ENCODE data around the gene CTNNA1. TPM values are rescaled to one million over a fixed set of nuclear protein-coding genes. Genes with fewer than 3 reads are reported as not detected.
"Not testable (repeated sequence)": the region's sequence is repeated elsewhere in the genome, so short reads cannot be mapped to it uniquely, and the experiment has no call there.

Gene CTNNA1
- total RNA-seq, 2 donors from 2014 or later, result 107 to 140 TPM

DNA sequence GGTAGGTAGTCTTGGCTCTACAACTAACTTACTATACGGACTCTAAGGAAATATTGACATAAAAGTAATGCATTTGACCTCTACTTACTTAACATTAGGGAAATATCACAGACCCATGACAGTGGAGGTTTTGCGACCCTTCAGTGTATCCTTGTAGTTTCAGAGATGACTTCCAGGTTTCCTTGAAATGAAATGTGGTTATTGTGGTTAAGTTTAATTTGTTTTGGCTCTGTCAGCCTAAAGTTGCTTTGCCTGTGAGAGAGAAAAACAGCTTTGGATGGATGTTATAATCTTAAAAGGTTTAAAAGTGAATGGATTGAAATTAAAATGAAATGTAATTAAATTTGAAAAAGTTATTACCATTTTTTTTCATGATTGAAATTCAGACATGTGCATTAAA, 79.0 kb downstream of the CTNNA1 start:
- no peaks in the 10 kb centered on the region for H3K4me1 ChIP-seq
- no peak for ATAC-seq
- H3K27me3 ChIP-seq, result no peaks in the 10 kb centered on the region
- H3K9me3 ChIP-seq, result no peaks in the 10 kb centered on the region
- H3K36me3 ChIP-seq (replicated peaks in 1 of 2; ENCODE audit: insufficient read depth in 1 of 2, low read depth in 2 of 2), result peaks cover 0 to 7% of the 10 kb centered on the region in 2 donors
- intact Hi-C loops (cut with DNase I), result loop anchor here (10.0 kb wide), 1 partner anchor 423 kb away; no protein-coding TSS in a partner anchor
- H3K27ac ChIP-seq, result no peak overlapping the region
- 61 to 69% methylated on average over 2 of the region's 2 CpGs for WGBS, 2 donors
- no peak overlapping the region for H3K4me3 ChIP-seq
- DNase-seq, result no peak
- TF ChIP-seq, protein P1, sequence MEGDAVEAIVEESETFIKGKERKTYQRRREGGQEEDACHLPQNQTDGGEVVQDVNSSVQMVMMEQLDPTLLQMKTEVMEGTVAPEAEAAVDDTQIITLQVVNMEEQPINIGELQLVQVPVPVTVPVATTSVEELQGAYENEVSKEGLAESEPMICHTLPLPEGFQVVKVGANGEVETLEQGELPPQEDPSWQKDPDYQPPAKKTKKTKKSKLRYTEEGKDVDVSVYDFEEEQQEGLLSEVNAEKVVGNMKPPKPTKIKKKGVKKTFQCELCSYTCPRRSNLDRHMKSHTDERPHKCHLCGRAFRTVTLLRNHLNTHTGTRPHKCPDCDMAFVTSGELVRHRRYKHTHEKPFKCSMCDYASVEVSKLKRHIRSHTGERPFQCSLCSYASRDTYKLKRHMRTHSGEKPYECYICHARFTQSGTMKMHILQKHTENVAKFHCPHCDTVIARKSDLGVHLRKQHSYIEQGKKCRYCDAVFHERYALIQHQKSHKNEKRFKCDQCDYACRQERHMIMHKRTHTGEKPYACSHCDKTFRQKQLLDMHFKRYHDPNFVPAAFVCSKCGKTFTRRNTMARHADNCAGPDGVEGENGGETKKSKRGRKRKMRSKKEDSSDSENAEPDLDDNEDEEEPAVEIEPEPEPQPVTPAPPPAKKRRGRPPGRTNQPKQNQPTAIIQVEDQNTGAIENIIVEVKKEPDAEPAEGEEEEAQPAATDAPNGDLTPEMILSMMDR (IDR thresholded peaks at IDR 0.05), result no peak
- TF ChIP-seq POLR2A (IDR thresholded peaks at IDR 0.05), result no peak

DNA sequence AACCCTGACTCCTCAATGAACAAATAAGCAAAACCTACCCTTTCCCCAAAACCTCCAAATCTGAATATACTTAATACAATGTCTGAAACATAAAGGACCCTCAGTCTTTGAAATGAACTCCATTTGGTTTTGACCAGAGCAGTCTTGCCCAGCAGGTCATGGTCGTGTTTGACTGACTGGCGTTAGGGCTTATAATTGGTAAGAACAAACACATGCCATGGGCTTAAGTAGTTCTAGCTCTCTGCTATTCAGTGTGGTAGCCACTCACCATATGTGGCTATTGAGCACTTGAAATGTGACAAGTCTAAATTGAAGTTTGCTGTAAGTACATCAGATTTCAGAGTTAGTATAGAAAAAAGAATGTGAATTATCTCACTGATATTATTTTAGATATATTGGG, 79.9 kb downstream of the CTNNA1 start:
- no peaks in the 10 kb centered on the region for H3K9me3 ChIP-seq
- ATAC-seq (no peak), DNase-seq (no peak)
- no peak overlapping the region for H3K4me3 ChIP-seq
- intact Hi-C loops (cut with DNase I), result loop anchor here (10.0 kb wide), 1 partner anchor 422 kb away; no protein-coding TSS in a partner anchor
- no peaks in the 10 kb centered on the region for H3K4me1 ChIP-seq
- H3K27me3 ChIP-seq, result no peaks in the 10 kb centered on the region
- H3K36me3 ChIP-seq (replicated peaks in 1 of 2; ENCODE audit: insufficient read depth in 1 of 2, low read depth in 2 of 2), result no peaks in the 10 kb centered on the region
- no peak overlapping the region for H3K27ac ChIP-seq
- no peak for TF ChIP-seq POLR2A (IDR thresholded peaks at IDR 0.05)
- TF ChIP-seq, protein P1 (IDR thresholded peaks at IDR 0.05), result no peak
- 78 to 80% methylated on average over 2 of the region's 2 CpGs for WGBS, 2 donors

DNA sequence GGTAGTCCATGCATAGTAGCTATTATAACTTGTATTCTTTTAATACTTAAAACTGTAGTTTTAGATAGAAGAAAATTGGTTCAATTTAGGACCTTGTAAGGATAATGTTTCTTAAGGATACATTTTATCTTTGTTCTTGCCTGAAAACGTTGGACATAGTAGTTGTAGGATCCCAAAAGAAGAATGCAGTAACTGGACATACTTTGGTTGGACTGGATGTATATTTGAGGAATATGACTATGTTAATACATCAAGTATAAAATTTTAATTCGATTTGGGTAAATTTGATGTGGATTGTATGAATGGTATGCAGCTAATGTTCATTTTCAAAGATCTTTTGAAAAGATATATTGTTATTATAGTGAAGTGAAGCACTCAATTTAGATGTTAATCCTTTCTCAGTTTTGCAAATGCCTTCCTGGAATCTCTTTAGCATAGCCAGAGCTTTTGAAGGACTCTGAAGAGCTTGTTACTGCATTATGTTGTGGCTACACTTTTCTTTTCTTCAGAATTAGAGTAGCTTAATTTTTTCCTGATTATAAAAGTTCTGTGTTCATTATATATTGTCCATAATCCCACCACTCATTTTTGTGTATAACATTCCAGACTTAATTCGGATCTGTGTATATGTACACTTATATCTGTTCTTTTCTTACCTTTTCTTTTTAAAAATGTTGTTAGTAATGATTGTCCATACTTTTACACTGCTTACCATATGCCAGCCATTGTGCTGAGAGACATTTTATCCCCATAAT, 80.7 kb downstream of the CTNNA1 start:
- no peak for TF ChIP-seq POLR2A (IDR thresholded peaks at IDR 0.05)
- TF ChIP-seq, protein P1 (IDR thresholded peaks at IDR 0.05), result no peak
- no peaks in the 10 kb centered on the region for H3K9me3 ChIP-seq
- intact Hi-C loops (cut with DNase I), result loop anchor here (10.0 kb wide), 1 partner anchor 421 kb away; no protein-coding TSS in a partner anchor
- no peaks in the 10 kb centered on the region for H3K36me3 ChIP-seq (replicated peaks in 1 of 2; ENCODE audit: insufficient read depth in 1 of 2, low read depth in 2 of 2)
- WGBS, 2 donors, result 51 to 56% methylated on average over 3 of the region's 3 CpGs
- H3K27me3 ChIP-seq, result no peaks in the 10 kb centered on the region
- no peak overlapping the region for H3K4me3 ChIP-seq
- DNase-seq (no peak), ATAC-seq (no peak)
- H3K4me1 ChIP-seq, result no peaks in the 10 kb centered on the region
- no peak overlapping the region for H3K27ac ChIP-seq

DNA sequence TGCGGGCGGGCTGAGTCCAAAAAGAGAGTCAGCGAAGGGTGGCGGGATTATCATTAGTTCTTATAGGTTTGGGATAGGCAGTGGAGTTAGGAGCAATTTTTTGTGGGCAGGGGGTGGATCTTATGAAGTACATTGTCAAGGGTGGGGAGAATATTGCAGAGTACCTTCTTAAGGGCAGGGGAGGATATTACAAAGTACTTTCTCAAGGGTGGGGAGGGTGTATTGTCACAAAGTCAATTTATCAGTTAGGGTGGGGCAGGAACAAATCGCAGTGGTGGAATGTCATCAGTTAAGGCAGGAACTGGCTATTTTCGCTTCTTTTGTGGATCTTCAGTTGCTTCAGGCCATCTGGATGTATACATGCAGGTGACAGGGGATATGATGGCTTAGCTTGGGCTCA, 81.6 kb downstream of the CTNNA1 start:
- not testable (repeated sequence) for H3K36me3 ChIP-seq (replicated peaks in 1 of 2; ENCODE audit: insufficient read depth in 1 of 2, low read depth in 2 of 2); H3K4me3 ChIP-seq; ATAC-seq; H3K27ac ChIP-seq; H3K4me1 ChIP-seq; H3K27me3 ChIP-seq; DNase-seq; H3K9me3 ChIP-seq
- intact Hi-C loops (cut with DNase I), result loop anchor here (10.0 kb wide), 1 partner anchor 420 kb away; no protein-coding TSS in a partner anchor
- 95 to 96% methylated on average over 6 of the region's 6 CpGs for WGBS, 2 donors

DNA sequence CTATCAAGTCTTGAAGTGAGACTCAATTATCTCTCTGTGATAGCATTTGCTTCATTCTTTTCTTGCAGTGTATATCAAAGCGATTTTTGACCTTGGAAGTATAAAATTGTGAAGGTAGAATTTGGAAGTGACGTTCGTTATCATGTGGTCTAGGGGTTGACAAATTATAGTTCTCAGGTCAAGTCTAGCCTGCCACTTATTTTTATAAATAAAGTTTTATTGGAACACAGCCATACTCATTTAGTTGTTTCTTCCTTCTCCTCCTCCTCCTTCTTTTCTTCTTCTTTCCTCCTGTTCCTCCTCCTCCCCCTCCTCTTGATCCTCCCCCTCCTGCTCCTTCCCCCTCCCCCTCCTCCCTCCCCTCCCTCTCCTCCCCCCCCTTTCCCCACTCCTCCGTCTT, 83.9 kb downstream of the CTNNA1 start:
- no peaks in the 10 kb centered on the region for H3K27me3 ChIP-seq
- intact Hi-C loops (cut with DNase I), result loop anchor here (10.0 kb wide), 1 partner anchor 418 kb away; no protein-coding TSS in a partner anchor
- DNase-seq, result no peak
- ATAC-seq, result no peak
- H3K27ac ChIP-seq, result no peak overlapping the region
- WGBS, 2 donors, result 89 to 92% methylated on average over 4 of the region's 4 CpGs
- H3K4me3 ChIP-seq, result no peak overlapping the region
- no peaks in the 10 kb centered on the region for H3K36me3 ChIP-seq (replicated peaks in 1 of 2; ENCODE audit: insufficient read depth in 1 of 2, low read depth in 2 of 2)
- H3K4me1 ChIP-seq, result peaks cover 6% of the 10 kb centered on the region
- H3K9me3 ChIP-seq, result no peaks in the 10 kb centered on the region
- TF ChIP-seq, protein P1 (IDR thresholded peaks at IDR 0.05), result no peak
- no peak for TF ChIP-seq POLR2A (IDR thresholded peaks at IDR 0.05)

Data from body of pancreas (tissue), 4 donors.